GM21381 (cell line): ENCODE measurements around the gene RCOR1.
"Not testable (repeated sequence)": the region's sequence is repeated elsewhere in the genome, so short reads cannot be mapped to it uniquely, and the experiment has no call there.

Experiments used
- ATAC-seq: cut with Tn5 transposase; IDR thresholded peaks from one replicate; pipeline ENCODE4 v1.9.1; 2021; ENCODE audit warnings: mild to moderate bottlenecking, moderate library complexity; ENCODE audit not compliant: unreplicated experiment

RCOR1 gene

GRCh38 chr14:102570334-102570995 lies 22.0 kb upstream of the RCOR1 start:
- ATAC-seq: no peak

DNA sequence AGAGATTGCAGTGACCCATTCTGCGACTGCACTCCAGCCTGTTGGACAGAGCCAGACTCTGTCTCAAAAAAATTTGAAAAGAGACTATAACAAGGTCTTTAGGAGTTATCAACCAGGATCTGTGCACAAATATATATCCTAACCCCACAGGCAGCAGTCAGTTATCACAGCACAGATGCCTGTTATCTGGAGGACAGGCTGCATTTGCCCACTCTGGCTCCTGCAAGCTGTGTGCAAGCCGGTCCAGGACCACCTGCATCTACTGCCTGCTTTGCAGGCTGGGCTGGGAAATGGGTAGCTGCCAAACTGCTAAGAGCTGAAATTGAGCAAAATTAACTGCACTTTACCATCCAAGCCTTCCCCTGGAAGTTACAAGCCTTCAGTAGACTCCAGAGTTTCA lies 21.4 kb upstream of the RCOR1 start:
- no peak for ATAC-seq

- no peak for ATAC-seq
Observed at GRCh38 chr14:102571478-102572042, 20.9 kb upstream of the RCOR1 start.

- not testable (repeated sequence) for ATAC-seq
Observed at GRCh38 chr14:102573161-102573560, 19.3 kb upstream of the RCOR1 start.

GRCh38 chr14:102573591-102574046 lies 18.8 kb upstream of the RCOR1 start:
- no peak for ATAC-seq

GRCh38 chr14:102574281-102575159 lies 17.9 kb upstream of the RCOR1 start:
- ATAC-seq: no peak

- ATAC-seq: no peak
Observed at GRCh38 chr14:102575160-102575845, 17.1 kb upstream of the RCOR1 start.

DNA sequence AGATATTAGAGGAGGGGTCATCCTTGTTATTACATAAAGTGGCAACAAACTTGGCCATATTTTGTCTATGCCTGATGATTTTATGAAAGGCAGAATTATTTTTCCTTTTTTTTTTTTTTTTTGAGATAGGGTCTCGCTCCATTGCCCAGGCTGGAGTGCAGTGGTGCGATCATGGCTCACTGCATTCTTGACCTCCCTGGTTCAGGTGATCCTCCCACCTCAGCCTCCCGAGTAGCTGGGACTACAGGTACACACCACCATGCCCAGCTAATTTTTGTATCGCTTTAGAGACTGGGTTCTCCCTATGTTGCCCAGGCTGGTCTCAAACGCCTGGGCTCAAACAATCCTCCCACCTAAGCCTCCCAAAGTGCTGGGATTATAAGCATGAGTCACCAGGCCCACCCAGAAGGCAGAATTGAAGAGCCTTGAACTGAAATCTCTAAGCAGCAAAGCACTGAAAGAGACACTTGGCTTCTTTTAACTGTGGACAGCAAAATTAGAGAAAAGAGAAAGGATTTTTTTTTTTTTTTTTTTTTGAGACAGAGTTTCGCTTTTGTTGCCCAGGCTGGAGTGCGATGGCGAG lies 16.5 kb upstream of the RCOR1 start:
- ATAC-seq: not testable (repeated sequence)

DNA sequence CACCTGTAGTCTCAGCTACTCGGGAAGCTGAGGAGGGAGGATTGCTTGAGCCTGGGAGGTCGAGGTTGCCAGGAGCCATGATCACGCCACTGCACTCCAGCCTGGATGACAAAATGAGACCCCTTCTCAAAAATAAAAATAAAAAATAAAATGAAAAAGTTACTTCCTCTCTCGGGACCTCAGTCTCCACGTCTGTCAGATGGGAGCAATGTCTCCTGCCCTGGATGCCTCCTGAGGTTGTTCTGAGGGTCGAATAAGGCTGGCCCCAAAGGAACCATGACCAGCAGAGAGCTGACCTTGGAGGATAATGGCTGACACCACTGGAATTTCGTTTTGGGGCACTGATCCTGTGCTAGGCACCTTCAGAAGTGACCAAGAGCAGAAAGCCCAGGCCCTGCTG lies 13.6 kb upstream of the RCOR1 start:
- ATAC-seq: no peak

- ATAC-seq: no peak
Observed at GRCh38 chr14:102579696-102580549, 12.5 kb upstream of the RCOR1 start.

DNA sequence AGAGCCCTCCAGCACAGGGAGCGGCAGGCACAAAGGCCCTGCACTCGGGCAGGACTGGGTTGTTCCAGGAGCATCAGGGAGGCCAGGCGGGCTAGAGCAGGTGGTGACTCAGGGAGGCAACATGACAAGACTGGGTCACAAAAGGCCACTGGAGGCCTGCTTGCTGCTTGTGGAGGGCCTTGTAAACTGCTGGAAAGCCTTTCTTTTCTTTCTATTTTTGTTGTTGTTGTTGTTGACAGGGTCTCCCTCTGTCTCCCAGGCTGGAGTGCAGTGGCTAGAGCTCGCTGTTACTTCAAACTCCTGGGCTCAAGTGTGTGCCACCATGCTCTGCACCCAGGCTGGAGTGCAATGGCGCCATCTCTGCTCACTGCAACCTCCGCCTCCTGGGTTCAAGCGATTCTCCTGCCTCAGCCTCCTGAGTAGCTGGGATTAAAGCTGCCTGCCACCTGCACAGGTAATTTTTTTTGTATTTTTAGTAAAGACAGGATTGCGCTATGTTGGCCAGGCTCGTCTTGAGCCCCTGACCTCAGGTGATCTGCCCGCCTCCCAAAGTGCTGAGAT lies 11.8 kb upstream of the RCOR1 start:
- no peak for ATAC-seq

GRCh38 chr14:102581193-102581592 lies 11.3 kb upstream of the RCOR1 start:
- ATAC-seq: no peak

- no peak for ATAC-seq
Observed at GRCh38 chr14:102583726-102584125, 8.7 kb upstream of the RCOR1 start.

- no peak for ATAC-seq
Observed at GRCh38 chr14:102584871-102585869, 7.3 kb upstream of the RCOR1 start.

DNA sequence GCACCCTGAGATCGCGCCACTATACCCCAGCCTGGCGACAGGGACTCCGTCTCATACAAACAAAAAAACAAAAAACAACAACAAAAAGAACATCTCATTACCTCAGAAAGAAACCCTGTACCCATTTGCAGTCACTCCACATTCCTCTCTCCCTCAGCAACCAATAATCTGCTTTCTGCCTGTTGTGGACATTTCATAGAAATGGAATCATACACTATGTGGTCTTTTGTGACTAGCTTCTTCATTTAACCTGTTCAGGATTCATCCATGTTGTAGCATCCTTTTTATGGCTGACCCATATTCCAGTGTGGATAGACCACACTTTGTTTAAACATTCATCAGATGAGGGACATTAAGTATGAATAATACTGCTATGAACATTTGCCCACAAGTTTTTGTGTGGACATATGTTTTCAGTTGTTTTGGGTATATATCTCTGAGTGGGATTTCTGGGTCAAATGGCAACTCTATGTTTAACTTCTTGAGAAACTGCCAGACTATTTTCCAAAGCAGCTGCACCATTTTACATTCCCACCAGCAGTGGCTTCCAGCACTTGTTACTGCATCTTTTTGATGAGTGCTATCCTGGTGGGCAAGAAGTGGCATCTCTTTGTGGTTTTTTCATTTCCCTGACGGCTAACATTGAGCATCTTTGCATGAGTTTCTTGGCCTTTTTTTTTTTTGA lies 5.9 kb upstream of the RCOR1 start:
- ATAC-seq: no peak

DNA sequence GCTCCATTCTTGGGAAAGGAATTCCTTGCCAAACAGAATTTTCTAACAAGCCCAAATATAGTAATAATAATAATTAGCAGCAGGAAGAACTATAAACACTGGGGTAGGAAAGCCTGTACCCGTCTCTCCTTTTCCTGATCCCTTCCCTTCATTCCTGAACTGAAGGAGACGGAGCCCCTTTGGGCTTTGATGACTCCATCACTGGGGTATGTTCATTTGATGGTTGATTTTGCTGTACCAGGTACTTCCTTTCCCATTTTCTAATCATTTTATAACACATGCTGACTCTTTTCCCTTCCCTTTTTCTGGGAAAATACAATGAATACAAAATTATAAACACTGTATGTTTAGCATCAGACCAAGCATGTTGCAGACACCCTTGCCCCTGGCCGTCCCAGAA lies 3.6 kb upstream of the RCOR1 start:
- no peak for ATAC-seq

DNA sequence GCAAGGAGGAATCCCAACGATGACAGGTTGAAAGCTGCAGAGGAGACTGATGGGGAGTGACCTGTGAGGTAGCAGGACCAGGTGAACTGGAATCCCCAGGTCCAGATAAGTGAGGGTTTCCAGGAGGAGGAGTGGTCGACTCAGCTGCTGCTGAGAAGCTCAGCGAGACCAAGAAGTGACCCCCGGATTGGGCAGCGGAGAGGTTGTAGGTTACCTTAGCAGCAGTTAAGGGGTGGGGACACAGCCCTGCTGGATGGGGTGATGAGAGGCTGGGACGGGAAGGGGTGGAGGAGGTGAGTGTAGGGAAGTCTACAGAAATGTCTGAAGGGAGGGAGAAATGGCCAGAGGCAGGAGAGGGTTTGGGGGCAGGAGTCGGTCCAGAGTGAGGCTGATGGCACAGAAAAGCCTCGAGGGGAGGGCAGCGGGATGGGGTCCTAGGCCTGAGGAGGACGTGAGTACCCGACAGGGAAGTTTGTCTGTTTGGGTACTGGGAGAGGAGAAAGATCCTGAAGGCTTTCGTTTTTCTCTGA lies 2.6 kb upstream of the RCOR1 start:
- no peak for ATAC-seq

DNA sequence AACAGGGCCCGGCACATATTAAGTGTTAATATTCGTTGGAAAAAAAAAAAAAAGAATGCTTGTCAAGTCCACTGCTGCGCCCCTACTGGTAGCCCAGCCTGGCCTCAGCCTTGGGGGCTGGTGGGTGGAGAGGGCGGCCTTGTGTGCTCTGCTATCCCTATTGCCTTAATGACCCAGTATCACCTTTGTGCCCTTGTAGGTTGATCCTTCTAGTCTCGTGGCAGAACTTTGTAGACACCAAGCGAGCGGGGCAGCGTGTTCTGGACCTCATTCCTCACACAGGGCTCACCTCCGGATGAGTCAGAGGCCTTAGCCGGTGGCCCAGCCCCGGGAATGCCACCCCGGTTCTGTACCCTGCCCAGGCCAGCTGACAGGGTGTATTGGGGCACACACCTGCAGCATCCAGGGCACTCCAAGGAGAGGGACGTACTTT lies 1.8 kb upstream of the RCOR1 start:
- ATAC-seq: no peak
